ENCODE results near the gene DNAJC3. TPM values are rescaled to one million over a fixed set of nuclear protein-coding genes. Genes with fewer than 3 reads are reported as not detected.
A peak's percentile ranks its signal among the peaks of the same experiment; 100 is the strongest.

Gene DNAJC3
- polyA plus RNA-seq, 1 donor (not counting 4 experiments of a cell fraction or from before 2014, with no cell fraction given) = 23.8 TPM

- no peak for FAIRE-seq
- Histone ChIP-seq H3K79me2 (ENCODE audit: control insufficient read depth, insufficient read depth, low read length) (peaks cover 96% of the 10 kb centered on the region), H3K9ac (ENCODE audit: control insufficient read depth, extremely low read depth, insufficient read depth, low read length) (no peak overlapping the region), H3K4me3 (ENCODE audit: control insufficient read depth in 2 of 3, extremely low read depth in 1 of 3, insufficient read depth in 2 of 3, low read depth in 1 of 3, low read length in 3 of 3) (no peak overlapping the region), H3K9me1 (ENCODE audit: control insufficient read depth, extremely low read depth, insufficient read depth, low read length) (peaks cover 3% of the 10 kb centered on the region), H3K9me3 (ENCODE audit: control insufficient read depth, low read depth, low read length) (no peaks in the 10 kb centered on the region), H3K27me3 (ENCODE audit: control insufficient read depth, extremely low read depth, insufficient read depth, low read length) (no peaks in the 10 kb centered on the region), H2AFZ (ENCODE audit: control insufficient read depth, low read length) (no peak overlapping the region), H4K20me1 (ENCODE audit: control insufficient read depth, extremely low read depth, insufficient read depth, low read length) (peaks cover 19% of the 10 kb centered on the region), H3K4me1 (ENCODE audit: control insufficient read depth, extremely low read depth, insufficient read depth, low read length) (no peaks in the 10 kb centered on the region), H3K4me2 (ENCODE audit: control insufficient read depth, extremely low read depth, insufficient read depth, low read depth, low read length) (no peak overlapping the region), H3K27ac (ENCODE audit: control insufficient read depth, insufficient read depth, low read length) (no peak overlapping the region), H3K36me3 (ENCODE audit: control insufficient read depth in 2 of 2, extremely low read depth in 1 of 2, insufficient read depth in 2 of 2, low read length in 2 of 2) (no peaks in the 10 kb centered on the region)
- no peak for DNase-seq (ENCODE audit: low read depth, low spot score)
- dilution Hi-C loops (cut with MboI; ENCODE audit: extremely low pct_ligation_motif_present, low sequenced_read_pairs) = no loop called here
- TF ChIP-seq EZH2 (IDR thresholded peaks at IDR 0.05; ENCODE audit: low read length) = no peak
- TF ChIP-seq, protein P1, sequence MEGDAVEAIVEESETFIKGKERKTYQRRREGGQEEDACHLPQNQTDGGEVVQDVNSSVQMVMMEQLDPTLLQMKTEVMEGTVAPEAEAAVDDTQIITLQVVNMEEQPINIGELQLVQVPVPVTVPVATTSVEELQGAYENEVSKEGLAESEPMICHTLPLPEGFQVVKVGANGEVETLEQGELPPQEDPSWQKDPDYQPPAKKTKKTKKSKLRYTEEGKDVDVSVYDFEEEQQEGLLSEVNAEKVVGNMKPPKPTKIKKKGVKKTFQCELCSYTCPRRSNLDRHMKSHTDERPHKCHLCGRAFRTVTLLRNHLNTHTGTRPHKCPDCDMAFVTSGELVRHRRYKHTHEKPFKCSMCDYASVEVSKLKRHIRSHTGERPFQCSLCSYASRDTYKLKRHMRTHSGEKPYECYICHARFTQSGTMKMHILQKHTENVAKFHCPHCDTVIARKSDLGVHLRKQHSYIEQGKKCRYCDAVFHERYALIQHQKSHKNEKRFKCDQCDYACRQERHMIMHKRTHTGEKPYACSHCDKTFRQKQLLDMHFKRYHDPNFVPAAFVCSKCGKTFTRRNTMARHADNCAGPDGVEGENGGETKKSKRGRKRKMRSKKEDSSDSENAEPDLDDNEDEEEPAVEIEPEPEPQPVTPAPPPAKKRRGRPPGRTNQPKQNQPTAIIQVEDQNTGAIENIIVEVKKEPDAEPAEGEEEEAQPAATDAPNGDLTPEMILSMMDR (optimal IDR thresholded peaks at IDR 0.05 in 1 of 3, IDR thresholded peaks at IDR 0.05 in 1 of 3, conservative IDR thresholded peaks at IDR 0.05 in 1 of 3; ENCODE audit: extremely low read depth in 1 of 3, insufficient read depth in 2 of 3, low read length in 3 of 3) = no peak
These were observed 26.6 kb downstream of the DNAJC3 start for GRCh38 chr13:95703576-95703975.

DNA sequence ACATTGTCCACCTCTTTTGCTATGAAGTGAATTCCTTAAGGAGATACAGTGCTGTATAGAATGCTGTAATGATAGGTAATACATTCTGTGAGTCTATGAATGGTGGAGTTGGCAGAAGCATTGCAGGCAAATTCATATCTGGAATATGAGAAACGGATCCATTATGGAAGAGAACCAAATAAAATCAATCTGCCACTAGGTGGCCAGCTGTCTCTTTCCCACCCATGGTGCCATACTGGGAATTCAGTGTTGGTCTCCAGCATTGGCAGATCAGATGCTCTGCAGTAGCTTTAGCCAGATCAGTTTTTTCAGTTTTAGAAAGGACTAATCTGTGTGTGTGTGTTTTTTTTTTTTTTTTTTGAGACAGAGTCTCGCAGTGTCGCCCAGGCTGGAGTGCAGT, 27.6 kb downstream of the DNAJC3 start:
- peaks cover 88% of the 10 kb centered on the region for H3K79me2 ChIP-seq (ENCODE audit: control insufficient read depth, insufficient read depth, low read length)
- H3K4me1 ChIP-seq (ENCODE audit: control insufficient read depth, extremely low read depth, insufficient read depth, low read length) = no peaks in the 10 kb centered on the region
- H3K4me3 ChIP-seq (ENCODE audit: control insufficient read depth in 2 of 3, extremely low read depth in 1 of 3, insufficient read depth in 2 of 3, low read depth in 1 of 3, low read length in 3 of 3) = no peak overlapping the region
- H3K36me3 ChIP-seq (ENCODE audit: control insufficient read depth in 2 of 2, extremely low read depth in 1 of 2, insufficient read depth in 2 of 2, low read length in 2 of 2) = no peaks in the 10 kb centered on the region
- no peak overlapping the region for H3K9ac ChIP-seq (ENCODE audit: control insufficient read depth, extremely low read depth, insufficient read depth, low read length)
- no peak overlapping the region for H3K27ac ChIP-seq (ENCODE audit: control insufficient read depth, insufficient read depth, low read length)
- peaks cover 3% of the 10 kb centered on the region for H3K9me1 ChIP-seq (ENCODE audit: control insufficient read depth, extremely low read depth, insufficient read depth, low read length)
- DNase-seq (ENCODE audit: low read depth, low spot score) (no peak), FAIRE-seq (no peak)
- no peak overlapping the region for H2AFZ ChIP-seq (ENCODE audit: control insufficient read depth, low read length)
- dilution Hi-C loops (cut with MboI; ENCODE audit: extremely low pct_ligation_motif_present, low sequenced_read_pairs) = no loop called here
- H4K20me1 ChIP-seq (ENCODE audit: control insufficient read depth, extremely low read depth, insufficient read depth, low read length) = peaks cover 18% of the 10 kb centered on the region
- no peak overlapping the region for H3K4me2 ChIP-seq (ENCODE audit: control insufficient read depth, extremely low read depth, insufficient read depth, low read depth, low read length)
- TF ChIP-seq EZH2 (IDR thresholded peaks at IDR 0.05; ENCODE audit: low read length) = no peak
- TF ChIP-seq, protein P1 (optimal IDR thresholded peaks at IDR 0.05 in 1 of 3, IDR thresholded peaks at IDR 0.05 in 1 of 3, conservative IDR thresholded peaks at IDR 0.05 in 1 of 3; ENCODE audit: extremely low read depth in 1 of 3, insufficient read depth in 2 of 3, low read length in 3 of 3) = peak; percentile 24 to 56 (median 41)
- no peaks in the 10 kb centered on the region for H3K9me3 ChIP-seq (ENCODE audit: control insufficient read depth, low read depth, low read length)
- no peaks in the 10 kb centered on the region for H3K27me3 ChIP-seq (ENCODE audit: control insufficient read depth, extremely low read depth, insufficient read depth, low read length)
